Medulla oblongata (tissue), 1 donor: ENCODE measurements around the gene TIMP2.

Source experiments
- DNase-seq: peaks from one replicate; pipeline ENCODE4 v3.0.0-alpha.2; 2015; ENCODE audit errors: extremely low spot score

The TIMP2 gene

DNA sequence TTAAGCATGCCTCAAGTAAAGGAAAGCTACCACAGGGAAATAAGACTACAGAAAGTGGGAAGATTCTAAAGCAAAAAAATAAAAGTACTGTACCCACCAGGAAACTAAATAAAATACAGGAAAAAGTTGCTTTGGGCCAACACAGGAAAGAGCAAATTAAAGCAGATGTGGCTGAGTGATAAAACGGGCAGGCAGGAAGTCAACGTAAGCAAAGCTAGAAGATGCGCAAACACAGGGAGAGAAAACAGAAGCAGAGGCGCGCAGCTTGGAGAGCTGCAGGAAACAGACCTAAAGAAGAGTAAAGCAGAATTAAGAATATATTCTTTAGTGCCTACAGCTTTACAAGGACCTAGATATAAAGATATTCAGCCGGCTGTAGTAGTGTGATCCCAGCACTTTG lies 106.3 kb downstream of the TIMP2 start:
- no peak for DNase-seq

DNA sequence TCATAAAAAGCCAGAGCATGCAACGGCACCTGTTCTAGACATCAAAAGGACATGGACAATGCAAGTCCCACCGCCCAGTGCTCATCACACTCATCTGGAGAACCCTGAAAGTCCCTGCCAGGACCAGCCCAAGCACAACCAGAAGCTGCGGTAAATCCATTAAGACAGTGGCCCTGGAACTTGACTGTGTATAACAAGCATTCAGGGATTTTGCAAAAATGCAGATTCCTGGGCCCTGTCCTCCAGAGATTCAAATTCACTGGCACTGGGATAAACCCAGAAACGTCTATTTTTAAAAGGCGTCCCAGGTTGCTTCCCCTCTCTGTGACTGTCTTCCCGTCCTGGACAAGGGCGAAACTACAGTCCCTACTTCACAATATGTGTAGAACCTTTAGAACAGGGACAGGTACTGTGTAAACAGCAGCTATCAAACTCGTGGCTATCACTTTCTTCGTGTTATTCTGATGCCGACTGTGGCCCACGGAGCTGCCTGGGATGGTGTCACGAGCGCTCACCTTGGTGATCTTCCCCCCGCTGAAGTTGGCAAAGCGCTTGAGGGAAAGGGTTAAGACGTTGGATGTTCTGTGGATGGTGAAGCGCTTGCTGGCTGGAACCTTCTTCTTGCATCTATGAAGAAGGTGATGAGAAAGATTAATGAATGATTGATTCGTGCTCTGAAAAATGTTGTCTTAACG lies 106.9 kb downstream of the TIMP2 start:
- no peak for DNase-seq

DNA sequence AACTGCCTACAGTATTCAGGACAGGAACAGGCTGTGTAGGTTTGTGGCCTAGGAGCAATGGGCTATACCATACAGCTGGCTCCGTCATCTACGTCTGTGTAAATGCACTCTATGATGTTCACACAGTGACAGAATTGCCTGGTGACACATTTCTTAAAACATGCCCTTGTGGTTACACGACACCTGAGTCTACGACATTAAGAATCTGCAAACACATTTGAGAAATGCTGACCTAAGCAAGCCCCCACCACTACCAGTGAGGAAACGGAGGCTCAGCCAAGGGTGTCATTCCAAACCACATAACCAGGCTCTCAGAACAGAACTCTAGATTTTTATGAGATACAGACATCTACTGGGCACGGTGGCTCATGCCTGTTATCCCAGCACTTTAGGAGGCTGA lies 108.1 kb downstream of the TIMP2 start:
- DNase-seq: no peak

DNA sequence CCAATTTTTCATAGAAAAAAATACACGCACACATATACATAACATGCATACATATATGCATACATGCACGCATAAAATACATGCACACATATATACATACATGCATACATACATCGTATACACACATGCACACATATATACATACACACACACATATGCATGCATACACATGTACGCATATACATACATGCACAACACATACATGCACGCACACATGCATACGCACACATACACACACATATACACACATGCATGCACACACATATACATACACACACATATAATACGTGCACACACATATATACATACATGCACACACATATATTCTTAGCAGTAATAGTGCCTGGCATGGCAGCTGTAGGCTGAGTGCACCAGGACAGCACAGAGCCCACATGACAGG lies 109.5 kb downstream of the TIMP2 start:
- DNase-seq: no peak

DNA sequence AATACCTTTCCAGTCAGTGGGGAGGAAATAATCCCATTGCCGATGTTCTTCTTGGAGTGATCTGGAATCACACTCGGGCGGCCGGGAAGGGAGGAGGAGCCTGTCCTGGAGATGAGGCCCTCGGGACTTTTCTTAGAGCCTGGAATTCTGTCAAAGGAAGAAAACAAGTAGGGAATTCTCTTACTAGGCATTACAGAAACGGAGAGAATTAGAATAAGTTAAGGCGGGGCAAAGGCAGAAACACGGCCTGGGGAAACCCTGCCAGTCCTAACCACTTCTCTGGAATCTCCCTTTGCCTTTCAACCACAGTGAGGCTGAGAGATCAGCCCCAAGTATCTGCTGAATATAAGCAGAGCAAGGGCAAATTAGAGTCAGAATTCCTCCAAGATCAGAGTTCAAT lies 112.3 kb downstream of the TIMP2 start:
- DNase-seq: no peak

DNA sequence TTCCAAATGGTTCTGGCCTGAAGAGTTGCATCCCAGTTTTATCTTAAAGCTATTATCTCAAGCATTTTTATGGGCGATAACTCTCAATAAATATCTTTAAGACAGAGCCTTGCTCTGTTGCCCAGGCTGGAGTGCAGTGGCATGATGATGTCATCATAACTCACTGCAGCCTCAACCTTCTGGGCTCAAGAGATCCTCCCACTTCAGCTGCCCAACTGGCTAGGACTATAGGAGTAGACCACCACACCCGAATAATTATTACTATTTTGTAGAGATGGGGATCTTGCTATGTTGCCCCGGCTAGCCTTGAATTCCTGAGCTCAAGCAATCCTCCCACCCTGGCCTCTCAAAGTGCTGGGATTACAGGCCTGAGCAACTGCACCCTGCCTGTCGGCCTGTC lies 117.0 kb downstream of the TIMP2 start:
- DNase-seq: no peak

DNA sequence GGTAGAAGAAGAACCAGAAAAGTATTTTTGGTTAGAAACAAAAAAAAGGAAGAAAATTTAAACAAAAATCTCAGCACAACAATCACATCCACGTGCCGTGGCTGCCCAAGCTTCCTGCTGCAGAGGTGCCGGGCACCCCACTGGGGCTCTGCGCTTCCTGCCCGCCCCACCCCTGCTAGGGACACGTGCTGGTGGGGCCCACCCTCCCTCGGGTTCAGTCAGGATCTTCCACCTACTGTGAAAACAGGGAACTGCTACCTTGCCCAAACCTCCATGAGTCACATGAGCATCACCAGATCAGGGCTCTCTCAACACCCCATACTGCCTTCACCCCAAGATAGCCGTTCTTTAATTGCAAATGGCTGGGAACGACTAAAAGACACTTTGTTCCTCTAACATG lies 118.7 kb downstream of the TIMP2 start:
- DNase-seq: no peak

DNA sequence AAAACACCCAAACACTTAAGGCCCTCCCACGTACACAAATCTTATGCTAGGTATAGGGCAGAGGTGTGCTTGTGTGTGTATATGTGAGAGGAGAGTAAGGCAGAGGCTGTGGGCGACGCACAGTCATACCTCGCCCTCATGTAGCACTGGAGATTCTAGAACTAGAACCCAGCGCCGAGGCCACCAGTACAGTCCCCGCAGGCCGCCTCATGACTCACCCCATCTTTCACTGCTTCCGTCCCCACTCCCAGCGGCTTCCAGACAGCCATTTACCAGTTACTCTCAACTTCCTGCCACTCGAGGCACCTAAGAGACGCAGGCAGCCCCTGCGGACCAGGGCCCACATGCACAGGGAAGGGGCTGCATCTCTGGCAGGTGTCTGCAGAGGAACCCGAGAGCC lies 119.9 kb downstream of the TIMP2 start:
- no peak for DNase-seq

DNA sequence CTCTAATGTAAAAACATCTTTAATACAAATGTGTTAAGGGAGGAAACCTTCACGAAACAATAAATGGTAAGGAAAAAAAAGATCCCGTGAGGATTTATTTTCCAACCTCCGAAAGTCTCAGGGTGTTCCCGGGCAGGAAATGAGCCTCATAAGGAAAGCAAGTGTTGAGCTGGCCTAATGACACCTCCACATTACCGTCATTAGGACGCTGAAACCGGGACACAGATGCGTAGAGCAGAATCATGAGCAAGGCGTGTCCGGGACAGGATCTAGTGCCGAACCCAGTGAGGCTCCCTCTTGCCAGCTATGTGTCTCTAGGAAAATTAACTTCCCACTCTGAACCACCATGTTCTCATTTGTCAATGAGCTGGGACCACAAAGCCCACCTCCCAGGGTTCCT lies 120.4 kb downstream of the TIMP2 start:
- DNase-seq: no peak

DNA sequence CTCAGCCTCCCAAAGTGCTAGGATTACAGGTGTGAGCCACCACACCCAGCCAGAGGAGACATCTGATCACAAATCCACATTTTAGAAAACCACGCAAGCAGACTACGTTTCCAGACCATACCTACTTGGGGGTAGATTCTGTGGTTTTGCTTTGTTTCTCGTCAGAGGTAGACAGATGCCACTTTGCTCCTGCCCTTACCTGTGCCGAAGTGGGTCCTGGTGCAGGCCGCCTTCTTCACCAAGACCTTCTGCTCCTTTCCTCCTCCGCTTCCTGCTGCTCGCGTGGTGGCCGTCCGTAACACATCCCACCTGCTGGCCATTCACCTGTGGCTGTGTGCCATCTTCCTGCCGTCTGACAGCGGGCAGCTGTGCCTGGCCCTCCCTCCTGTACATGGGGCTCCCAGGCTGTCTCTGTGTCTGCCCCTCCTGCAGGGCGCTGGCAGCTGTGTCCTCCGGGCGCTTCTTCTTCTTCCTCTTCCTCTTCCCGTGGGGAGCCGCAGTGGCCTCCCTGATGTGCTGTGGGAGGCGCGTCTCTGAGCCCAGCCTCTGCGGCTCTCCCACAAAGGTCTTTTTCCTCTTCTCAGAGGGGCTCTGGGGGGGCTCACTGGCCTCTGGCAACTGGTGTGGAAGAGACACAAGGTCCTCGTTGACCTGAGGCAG lies 121.9 kb downstream of the TIMP2 start:
- no peak for DNase-seq
